Osteocyte (in vitro differentiated cells): ENCODE results near the gene NDUFAB1. TPM values are rescaled to one million over a fixed set of nuclear protein-coding genes. Genes with fewer than 3 reads are reported as not detected.
A peak's percentile ranks its signal among the peaks of the same experiment; 100 is the strongest.
"Not testable (repeated sequence)": the region's sequence is repeated elsewhere in the genome, so short reads cannot be mapped to it uniquely, and the experiment has no call there.

Experiments
- DNase-seq: peaks from one replicate; pipeline ENCODE4 v3.0.0; 2021; ENCODE audit warnings: mixed read lengths; ENCODE audit not compliant: unreplicated experiment; ENCODE audit errors: extremely low spot score
- H3K27ac Mint-ChIP-seq: one replicate; pipeline ENCODE4 v1.8.0; 2021; ENCODE audit warnings: mild to moderate bottlenecking, mixed read lengths; ENCODE audit not compliant: unreplicated experiment
- H3K27me3 Mint-ChIP-seq: one replicate; pipeline ENCODE4 v1.8.0; 2021; ENCODE audit warnings: mixed read lengths; ENCODE audit not compliant: unreplicated experiment
- H3K36me3 Mint-ChIP-seq: one replicate; pipeline ENCODE4 v1.8.0; 2021; ENCODE audit warnings: mixed read lengths; ENCODE audit not compliant: unreplicated experiment
- H3K4me1 Mint-ChIP-seq: one replicate; pipeline ENCODE4 v1.8.0; 2021; ENCODE audit warnings: mixed read lengths; ENCODE audit not compliant: unreplicated experiment
- H3K4me3 Mint-ChIP-seq: one replicate; pipeline ENCODE4 v1.8.0; 2021; ENCODE audit warnings: mild to moderate bottlenecking, moderate library complexity, mixed read lengths; ENCODE audit not compliant: unreplicated experiment
- H3K9me3 Mint-ChIP-seq: one replicate; pipeline ENCODE4 v1.8.0; 2021; ENCODE audit warnings: mixed read lengths; ENCODE audit not compliant: unreplicated experiment
- total RNA-seq: library from RNA; stranded (reverse); gene quantifications from 2 replicates; pipeline ENCODE4 v1.2.1, GENCODE V29; 2021
- TF ChIP-seq, protein P1 (sequence below): fragments of 200-600 bp; sonication (generic); IDR thresholded peaks from 2 replicates; pipeline ENCODE4 v1.5.0; 2021; ENCODE audit warnings: antibody characterized with exemption, mild to moderate bottlenecking, moderate library complexity

The NDUFAB1 gene
- total RNA-seq, 1 donor from 2014 or later: 49.7 TPM

DNA sequence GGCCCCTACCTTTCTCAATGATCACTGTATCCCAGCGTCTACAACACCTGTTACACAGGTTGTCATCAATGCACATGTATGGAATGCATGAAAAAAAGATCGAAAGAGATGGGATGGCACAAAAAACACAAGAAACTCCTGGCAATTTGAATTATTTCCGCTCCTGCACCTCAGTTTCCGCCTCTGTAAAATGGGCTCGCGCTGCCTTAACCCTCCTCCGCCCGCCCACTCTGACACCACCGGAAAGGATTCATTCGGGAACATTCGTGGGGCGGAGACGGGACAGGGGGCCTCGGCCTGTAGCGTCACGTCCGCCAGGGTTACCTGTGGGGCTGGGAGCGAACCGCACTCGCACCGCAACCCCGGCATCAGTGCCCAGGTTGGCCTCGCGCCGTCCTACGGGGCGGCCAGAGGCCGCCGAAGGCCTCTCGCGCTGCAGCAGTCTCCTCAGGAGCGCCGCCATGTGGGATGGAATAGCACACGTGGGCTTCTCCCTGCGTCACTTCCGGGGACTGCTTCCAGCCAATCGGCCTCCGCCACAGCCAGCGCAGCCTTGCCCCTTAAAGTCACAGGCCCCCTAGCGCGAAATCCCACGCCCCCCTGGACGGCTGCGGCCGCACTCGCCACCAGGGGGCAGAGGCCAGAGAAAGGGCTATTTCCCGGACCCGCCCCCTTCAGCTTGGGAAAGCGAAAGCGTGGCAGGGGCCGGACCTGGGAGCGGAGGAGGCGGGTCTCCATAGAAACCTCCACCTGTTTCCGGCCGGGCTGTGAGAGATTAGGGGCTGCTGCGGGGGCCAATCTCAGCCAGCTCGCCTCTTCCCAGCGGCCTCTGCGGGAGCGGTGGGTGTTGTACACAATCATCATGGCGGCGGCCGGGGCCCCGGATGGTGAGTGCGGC, 39.0 kb downstream of the NDUFAB1 start, which contains the start of the genes EARS2 and UBFD1:
Gene EARS2 (minus strand): TSS at position 470 of the 898 bp plus-strand sequence. CDS start 7 bp downstream, at position 463.
Gene UBFD1 (plus strand): TSS at position 847 of the 898 bp plus-strand sequence. CDS start 16 bp downstream, at position 863.
- peak within 1 kb of the TSS; percentile 92 for H3K4me3 Mint-ChIP-seq
- H3K36me3 Mint-ChIP-seq: peaks cover 19% of the 10 kb centered on the region
- H3K27me3 Mint-ChIP-seq: no peaks in the 10 kb centered on the region
- TF ChIP-seq, protein P1, sequence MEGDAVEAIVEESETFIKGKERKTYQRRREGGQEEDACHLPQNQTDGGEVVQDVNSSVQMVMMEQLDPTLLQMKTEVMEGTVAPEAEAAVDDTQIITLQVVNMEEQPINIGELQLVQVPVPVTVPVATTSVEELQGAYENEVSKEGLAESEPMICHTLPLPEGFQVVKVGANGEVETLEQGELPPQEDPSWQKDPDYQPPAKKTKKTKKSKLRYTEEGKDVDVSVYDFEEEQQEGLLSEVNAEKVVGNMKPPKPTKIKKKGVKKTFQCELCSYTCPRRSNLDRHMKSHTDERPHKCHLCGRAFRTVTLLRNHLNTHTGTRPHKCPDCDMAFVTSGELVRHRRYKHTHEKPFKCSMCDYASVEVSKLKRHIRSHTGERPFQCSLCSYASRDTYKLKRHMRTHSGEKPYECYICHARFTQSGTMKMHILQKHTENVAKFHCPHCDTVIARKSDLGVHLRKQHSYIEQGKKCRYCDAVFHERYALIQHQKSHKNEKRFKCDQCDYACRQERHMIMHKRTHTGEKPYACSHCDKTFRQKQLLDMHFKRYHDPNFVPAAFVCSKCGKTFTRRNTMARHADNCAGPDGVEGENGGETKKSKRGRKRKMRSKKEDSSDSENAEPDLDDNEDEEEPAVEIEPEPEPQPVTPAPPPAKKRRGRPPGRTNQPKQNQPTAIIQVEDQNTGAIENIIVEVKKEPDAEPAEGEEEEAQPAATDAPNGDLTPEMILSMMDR: peak; percentile 82
- no peaks in the 10 kb centered on the region for H3K9me3 Mint-ChIP-seq
- H3K4me1 Mint-ChIP-seq: peaks cover 29% of the 10 kb centered on the region
- peak; percentile 99 for DNase-seq
- peak within 1 kb of the TSS; percentile 89 for H3K27ac Mint-ChIP-seq

DNA sequence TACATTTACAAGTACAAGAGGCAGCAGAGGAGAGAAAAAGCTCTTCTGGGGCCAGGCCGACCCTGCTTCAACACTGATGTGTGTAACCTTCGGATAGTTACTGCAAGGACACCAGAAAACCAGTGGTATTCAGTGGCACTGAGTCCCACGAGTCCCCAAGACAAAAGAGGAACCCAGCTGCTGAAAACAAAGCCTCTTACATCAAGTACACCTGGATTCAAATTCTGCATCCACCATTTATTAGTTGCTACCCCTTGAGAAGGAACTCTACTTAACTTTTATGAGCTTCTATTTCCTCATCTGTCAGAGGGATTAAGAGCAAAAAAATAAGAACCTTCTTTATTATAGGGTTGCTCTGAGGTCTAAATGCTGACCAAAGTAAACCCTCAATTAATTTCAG, 41.6 kb downstream of the NDUFAB1 start:
- Mint-ChIP-seq H3K4me3 (no peak overlapping the region), H3K27ac (no peak overlapping the region), H3K36me3 (peaks cover 21% of the 10 kb centered on the region), H3K4me1 (peaks cover 21% of the 10 kb centered on the region), H3K9me3 (no peaks in the 10 kb centered on the region), H3K27me3 (no peaks in the 10 kb centered on the region)
- TF ChIP-seq, protein P1: no peak
- no peak for DNase-seq

DNA sequence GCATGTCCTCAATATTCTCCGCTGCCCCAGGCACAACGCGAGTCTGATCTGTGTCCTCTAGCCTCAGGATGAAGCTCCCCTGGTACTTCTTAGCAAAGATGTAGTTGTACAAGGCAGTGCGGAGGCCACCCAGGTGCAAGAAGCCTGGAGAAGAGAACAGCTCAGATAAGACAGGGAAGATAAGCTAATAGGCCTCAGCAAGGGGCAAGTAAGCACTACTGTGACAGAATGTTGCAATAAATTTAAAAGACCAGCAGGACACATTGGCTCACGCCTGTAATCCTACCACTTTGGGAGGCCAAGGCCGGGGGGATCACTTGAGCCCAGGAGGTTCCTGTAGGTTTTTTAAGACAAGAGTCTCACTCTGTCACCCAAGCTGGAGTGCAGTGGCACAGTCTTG, 44.0 kb downstream of the NDUFAB1 start:
- no peaks in the 10 kb centered on the region for H3K9me3 Mint-ChIP-seq
- H3K36me3 Mint-ChIP-seq: peaks cover 23% of the 10 kb centered on the region
- no peaks in the 10 kb centered on the region for H3K27me3 Mint-ChIP-seq
- peaks cover 12% of the 10 kb centered on the region for H3K4me1 Mint-ChIP-seq
- no peak overlapping the region for H3K27ac Mint-ChIP-seq
- TF ChIP-seq, protein P1: no peak
- H3K4me3 Mint-ChIP-seq: no peak overlapping the region
- no peak for DNase-seq

DNA sequence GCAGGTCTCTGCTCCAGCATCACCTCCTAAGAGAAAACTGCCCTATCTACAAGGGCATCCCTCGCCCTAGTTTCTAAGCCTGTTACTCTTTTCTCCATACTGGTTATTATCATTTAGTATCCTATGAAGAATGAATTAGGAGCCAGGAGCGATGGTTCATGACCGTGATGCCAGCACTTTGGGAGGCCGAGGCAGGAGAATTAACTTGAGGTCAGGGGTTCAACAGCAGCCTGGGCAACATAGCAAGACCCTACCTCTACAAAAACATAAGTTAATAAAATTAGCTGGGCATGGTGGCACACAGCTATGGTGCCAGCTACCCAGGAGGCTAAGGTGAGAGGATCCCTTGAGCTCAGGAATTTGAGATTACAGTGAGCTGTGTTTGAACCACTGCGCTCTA, 46.2 kb downstream of the NDUFAB1 start:
- Mint-ChIP-seq H3K27ac (no peak overlapping the region), H3K9me3 (no peaks in the 10 kb centered on the region), H3K4me1 (no peaks in the 10 kb centered on the region), H3K27me3 (no peaks in the 10 kb centered on the region), H3K4me3 (no peak overlapping the region), H3K36me3 (peaks cover 28% of the 10 kb centered on the region)
- TF ChIP-seq, protein P1: no peak
- DNase-seq: no peak

DNA sequence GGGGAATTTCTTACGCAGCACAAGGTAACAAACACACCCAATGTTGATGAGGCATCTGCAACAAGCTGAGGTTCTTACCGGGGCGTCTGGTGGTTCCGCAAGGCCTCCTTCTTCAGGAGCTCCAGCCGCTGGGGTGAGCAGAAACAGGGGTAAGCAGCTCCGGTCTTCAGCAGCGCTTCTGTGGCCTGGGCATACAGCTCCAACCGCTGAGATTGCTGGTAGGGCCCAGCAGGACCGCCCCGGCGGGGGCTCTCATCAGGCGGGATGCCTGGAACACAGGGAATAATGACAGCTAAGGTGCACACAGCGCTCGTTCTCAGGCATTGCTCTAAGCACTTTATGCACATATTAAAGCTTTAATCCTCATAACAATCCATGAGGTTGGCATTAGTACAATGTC, 51.7 kb downstream of the NDUFAB1 start:
- Mint-ChIP-seq H3K4me1 (no peaks in the 10 kb centered on the region), H3K27me3 (no peaks in the 10 kb centered on the region), H3K36me3 (peaks cover 22% of the 10 kb centered on the region), H3K9me3 (no peaks in the 10 kb centered on the region), H3K27ac (no peak overlapping the region), H3K4me3 (no peak overlapping the region)
- TF ChIP-seq, protein P1: no peak
- DNase-seq: no peak

DNA sequence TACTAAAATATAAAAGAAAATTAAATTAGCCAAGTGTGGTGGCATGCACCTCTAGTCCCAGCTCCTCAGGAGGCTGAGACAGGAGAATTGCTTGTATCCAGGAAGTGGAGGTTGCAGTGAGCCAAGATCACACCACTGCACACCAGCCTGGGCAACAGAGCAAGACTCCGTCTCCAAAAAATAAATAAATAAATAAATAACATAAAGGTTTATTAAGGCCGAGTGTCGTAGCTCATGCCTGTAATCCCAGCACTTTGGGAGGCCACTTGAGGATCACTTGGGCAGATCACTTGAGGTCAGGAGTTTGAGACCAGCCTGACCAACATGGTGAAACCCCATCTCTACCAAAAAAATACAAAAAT, 55.3 kb downstream of the NDUFAB1 start:
- H3K27me3 Mint-ChIP-seq, DNase-seq, H3K4me1 Mint-ChIP-seq, H3K27ac Mint-ChIP-seq, H3K4me3 Mint-ChIP-seq, H3K9me3 Mint-ChIP-seq: not testable (repeated sequence)
- peaks cover 19% of the 10 kb centered on the region for H3K36me3 Mint-ChIP-seq
